Retinal pigment epithelial cell (primary cell): ENCODE data around the gene OCA2.

Experiments used
- DNase-seq: peaks from one replicate; pipeline ENCODE4 v3.0.0-alpha.2; 2010; ENCODE audit warnings: low read depth
- H3K4me3 ChIP-seq: 2 replicates; pipeline ENCODE4 v1.5.1; 2011; ENCODE audit warnings: mild to moderate bottlenecking, low read length, control low read depth, moderate library complexity
- TF ChIP-seq, protein P1 (sequence below): conservative IDR thresholded peaks from 2 replicates; pipeline ENCODE4 v1.5.1; 2011; ENCODE audit warnings: low read depth, low read length, control low read depth, inconsistent platforms

Gene OCA2

GRCh38 chr15:27985099-27985498 is 114.0 kb downstream of the OCA2 start:
- TF ChIP-seq, protein P1, sequence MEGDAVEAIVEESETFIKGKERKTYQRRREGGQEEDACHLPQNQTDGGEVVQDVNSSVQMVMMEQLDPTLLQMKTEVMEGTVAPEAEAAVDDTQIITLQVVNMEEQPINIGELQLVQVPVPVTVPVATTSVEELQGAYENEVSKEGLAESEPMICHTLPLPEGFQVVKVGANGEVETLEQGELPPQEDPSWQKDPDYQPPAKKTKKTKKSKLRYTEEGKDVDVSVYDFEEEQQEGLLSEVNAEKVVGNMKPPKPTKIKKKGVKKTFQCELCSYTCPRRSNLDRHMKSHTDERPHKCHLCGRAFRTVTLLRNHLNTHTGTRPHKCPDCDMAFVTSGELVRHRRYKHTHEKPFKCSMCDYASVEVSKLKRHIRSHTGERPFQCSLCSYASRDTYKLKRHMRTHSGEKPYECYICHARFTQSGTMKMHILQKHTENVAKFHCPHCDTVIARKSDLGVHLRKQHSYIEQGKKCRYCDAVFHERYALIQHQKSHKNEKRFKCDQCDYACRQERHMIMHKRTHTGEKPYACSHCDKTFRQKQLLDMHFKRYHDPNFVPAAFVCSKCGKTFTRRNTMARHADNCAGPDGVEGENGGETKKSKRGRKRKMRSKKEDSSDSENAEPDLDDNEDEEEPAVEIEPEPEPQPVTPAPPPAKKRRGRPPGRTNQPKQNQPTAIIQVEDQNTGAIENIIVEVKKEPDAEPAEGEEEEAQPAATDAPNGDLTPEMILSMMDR = no peak
- no peak for DNase-seq
- no peak overlapping the region for H3K4me3 ChIP-seq

DNA sequence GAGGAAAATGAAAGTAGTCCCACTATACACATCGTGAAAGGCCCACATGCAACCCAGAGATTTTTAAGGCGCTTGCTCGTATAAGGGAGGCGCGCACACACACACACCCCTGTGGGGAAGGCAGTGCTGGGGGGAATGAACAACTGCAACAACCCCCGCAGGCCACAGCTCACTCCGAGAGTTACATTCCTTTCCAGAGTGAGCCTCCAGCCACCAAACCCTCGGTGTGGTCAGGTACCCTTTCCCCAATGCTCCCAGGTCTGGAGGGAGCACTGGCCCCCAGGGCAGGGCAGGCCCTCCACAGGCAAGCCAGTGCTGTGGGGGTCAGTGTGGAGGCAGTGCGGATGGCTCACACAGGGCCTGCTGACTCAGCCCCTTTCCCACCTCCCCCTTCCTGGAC is 115.6 kb downstream of the OCA2 start:
- no peak overlapping the region for H3K4me3 ChIP-seq
- TF ChIP-seq, protein P1 = no peak
- DNase-seq = no peak

- H3K4me3 ChIP-seq = no peak overlapping the region
- TF ChIP-seq, protein P1 = no peak
- no peak for DNase-seq
Observed at GRCh38 chr15:27977696-27978095, 121.4 kb downstream of the OCA2 start.

DNA sequence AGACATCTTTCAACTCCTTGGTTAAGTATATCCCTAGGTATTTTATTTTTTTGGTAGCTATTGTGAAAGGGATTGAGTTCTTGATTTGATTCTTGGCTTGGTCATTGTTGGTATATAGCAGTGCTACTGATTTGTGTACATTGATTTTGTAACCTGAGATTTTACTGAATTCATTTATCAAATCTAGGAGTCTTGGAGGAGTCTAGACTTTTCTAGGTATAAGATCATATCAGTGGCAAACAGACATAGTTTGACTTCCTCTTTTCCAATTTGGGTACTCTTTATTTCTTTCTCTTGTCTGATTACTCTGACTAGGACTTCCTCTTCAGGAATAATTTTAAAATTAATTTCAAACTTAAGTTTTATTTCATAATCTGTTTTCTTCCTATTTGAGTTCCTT is 125.2 kb downstream of the OCA2 start:
- no peak for DNase-seq
- TF ChIP-seq, protein P1 = no peak
- no peak overlapping the region for H3K4me3 ChIP-seq

- H3K4me3 ChIP-seq = no peak overlapping the region
- TF ChIP-seq, protein P1 = no peak
- DNase-seq = no peak
Observed at GRCh38 chr15:27970661-27971392, 128.3 kb downstream of the OCA2 start.

DNA sequence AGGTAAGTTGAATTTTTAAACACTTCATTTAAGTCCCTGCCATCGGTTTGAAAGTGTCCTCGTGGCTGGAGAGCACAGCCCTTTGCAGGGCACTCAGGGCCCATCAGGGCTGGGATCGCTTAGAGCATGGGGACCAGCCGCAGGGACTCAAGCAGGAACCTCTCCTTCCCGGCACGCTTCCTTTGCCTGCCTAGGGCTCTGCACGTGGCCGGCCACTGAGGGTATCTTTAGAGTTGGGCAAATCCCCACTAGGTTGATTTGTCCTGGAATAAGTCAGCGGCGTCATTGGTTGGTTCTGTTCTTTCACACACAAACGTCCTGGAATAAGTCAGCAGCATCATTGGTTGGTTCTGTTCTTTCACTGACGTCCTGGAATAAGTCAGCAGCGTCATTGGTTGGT is 131.6 kb downstream of the OCA2 start:
- no peak for DNase-seq
- no peak overlapping the region for H3K4me3 ChIP-seq
- TF ChIP-seq, protein P1 = no peak

DNA sequence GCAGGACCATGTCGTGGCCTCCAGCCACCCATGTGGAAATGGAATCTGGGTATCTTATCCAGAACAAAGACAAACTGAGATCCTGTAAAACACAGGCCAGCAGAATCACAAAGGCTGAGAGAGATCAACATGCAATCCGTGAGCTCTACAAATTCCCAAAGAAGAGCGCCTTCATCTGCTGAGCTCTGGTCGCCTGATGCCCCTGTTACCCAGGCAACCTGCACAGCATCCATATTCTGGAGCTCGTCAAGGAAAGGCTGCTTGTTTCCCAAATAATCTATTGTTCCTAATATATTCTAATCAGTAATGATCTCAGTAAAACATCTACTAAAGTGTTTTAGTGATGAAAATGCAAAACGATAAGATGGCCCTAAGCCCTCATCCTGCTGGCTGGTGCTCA is 133.6 kb downstream of the OCA2 start:
- no peak overlapping the region for H3K4me3 ChIP-seq
- TF ChIP-seq, protein P1 = no peak
- no peak for DNase-seq
